PC-9 (cell line): ENCODE results near the gene THAP11.

Source experiments
- CTCF ChIP-seq: fragments of 200-600 bp; sonication (generic); conservative IDR thresholded peaks from 2 replicates; pipeline ENCODE4 v1.6.1; 2017; ENCODE audit warnings: mixed run types, antibody characterized with exemption, mild to moderate bottlenecking, moderate library complexity
- EZH2 ChIP-seq: fragments of 200-600 bp; sonication (generic); IDR thresholded peaks from 2 replicates; pipeline ENCODE4 v1.8.0; 2017; ENCODE audit warnings: antibody characterized with exemption, low read depth

GRCh38 chr16:67833415-67834241 is 8.5 kb upstream of the THAP11 start:
- TF ChIP-seq CTCF (no peak), EZH2 (no peak)
